Left renal pelvis (tissue), 4 donors: ENCODE data around the gene PPDPF. TPM values are rescaled to one million over a fixed set of nuclear protein-coding genes. Genes with fewer than 3 reads are reported as not detected.
"Not testable (repeated sequence)": the region's sequence is repeated elsewhere in the genome, so short reads cannot be mapped to it uniquely, and the experiment has no call there.

Experiments
- DNase-seq, 4 donors: peaks; one replicate each; pipeline ENCODE4 v3.0.0-alpha.2; 2013; ENCODE audit warnings: low read depth in 4 of 4, low spot score in 3 of 4
- polyA plus RNA-seq, 4 donors: library from polyadenylated mRNA; unstranded; fragments of 120-200 nt; gene quantifications; one replicate each; pipeline ENCODE4 v1.2.1, GENCODE V29; 2013; ENCODE audit not compliant: insufficient read length in 4 of 4

Gene PPDPF
- polyA plus RNA-seq, 4 donors: 131 to 374 (median 203) TPM

- no peak for DNase-seq
Observed at GRCh38 chr20:63499338-63499969, 21.1 kb upstream of the PPDPF start.

- DNase-seq: no peak
Observed at GRCh38 chr20:63500151-63500901, 20.2 kb upstream of the PPDPF start.

GRCh38 chr20:63500902-63501817, 19.4 kb upstream of the PPDPF start:
- DNase-seq: no peak

- DNase-seq: no peak
Observed at GRCh38 chr20:63501818-63502670, 18.5 kb upstream of the PPDPF start.

- no peak for DNase-seq
Observed at GRCh38 chr20:63502671-63503172, 17.8 kb upstream of the PPDPF start.

GRCh38 chr20:63503524-63503923, 17.0 kb upstream of the PPDPF start:
- no peak for DNase-seq

- DNase-seq: no peak
Observed at GRCh38 chr20:63504642-63505041, 15.9 kb upstream of the PPDPF start.

GRCh38 chr20:63505281-63505680, 15.3 kb upstream of the PPDPF start:
- no peak for DNase-seq

GRCh38 chr20:63505723-63506122, 14.8 kb upstream of the PPDPF start:
- no peak for DNase-seq

- DNase-seq: no peak
Observed at GRCh38 chr20:63507083-63507743, 13.4 kb upstream of the PPDPF start.

- no peak for DNase-seq
Observed at GRCh38 chr20:63508072-63508768, 12.3 kb upstream of the PPDPF start.

- no peak for DNase-seq
Observed at GRCh38 chr20:63509088-63509564, 11.4 kb upstream of the PPDPF start.

- no peak for DNase-seq
Observed at GRCh38 chr20:63513207-63513606, 7.4 kb upstream of the PPDPF start.

- DNase-seq: not testable (repeated sequence)
Observed at GRCh38 chr20:63514520-63514919, 6.0 kb upstream of the PPDPF start.

GRCh38 chr20:63517376-63518309, 2.9 kb upstream of the PPDPF start:
- DNase-seq: no peak

GRCh38 chr20:63518351-63518861, 2.2 kb upstream of the PPDPF start:
- no peak for DNase-seq

- no peak for DNase-seq
Observed at GRCh38 chr20:63518946-63519667, 1.5 kb upstream of the PPDPF start.
